Measurements from ENCODE around the gene KPNB1. TPM values are rescaled to one million over a fixed set of nuclear protein-coding genes. Genes with fewer than 3 reads are reported as not detected.

KPNB1 gene
- polyA plus RNA-seq, 3 donors = 5.8 to 83.3 (median 13.2) TPM

DNA sequence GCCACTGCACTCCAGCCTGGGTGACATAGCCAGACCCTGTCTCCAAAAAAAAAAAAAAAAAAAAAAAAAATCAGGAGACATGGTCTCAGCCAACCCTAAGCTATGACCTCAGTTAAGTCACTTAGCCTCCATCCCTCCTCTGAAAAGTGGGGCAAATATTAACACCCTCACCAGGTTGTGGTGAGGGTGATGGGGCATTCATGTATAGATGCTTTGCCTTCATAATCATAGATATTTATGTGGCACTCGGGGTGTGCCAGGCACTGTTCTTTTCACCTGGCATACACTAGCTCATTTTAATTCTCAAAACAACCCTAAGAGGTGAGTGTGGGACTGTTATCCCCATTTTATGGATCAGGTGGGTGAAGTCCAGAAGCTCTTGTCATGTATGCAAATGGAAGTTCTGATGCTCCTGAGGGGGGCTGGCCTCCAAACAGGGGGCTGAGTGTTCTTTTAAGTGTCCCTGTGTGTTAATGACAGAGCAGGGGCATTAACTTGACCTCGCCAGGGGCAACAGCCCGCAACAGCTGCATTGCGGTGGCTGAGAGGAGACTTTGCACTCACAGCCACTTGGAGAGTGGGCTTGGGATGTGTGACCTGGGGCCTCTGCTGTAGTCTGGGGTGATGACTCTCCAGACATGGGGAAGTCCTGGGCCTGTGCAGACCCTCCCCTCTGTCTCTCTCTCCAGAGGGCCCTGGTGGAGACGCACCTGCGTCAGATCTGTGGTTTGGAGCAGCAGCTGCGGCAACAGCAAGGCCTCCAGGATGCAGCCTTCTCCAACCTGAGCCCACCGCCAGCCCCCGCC, 48.4 kb downstream of the KPNB1 start:
- peaks cover 3% of the 10 kb centered on the region for H4K20me1 ChIP-seq (ENCODE audit: insufficient read depth, low read length)
- no peak overlapping the region for H2AFZ ChIP-seq (ENCODE audit: insufficient read depth, low read depth, low read length, poor library complexity, severe bottlenecking)
- peaks cover 0 to 3% (median 0%) of the 10 kb centered on the region in 7 donors for H3K9me3 Mint-ChIP-seq
- H3K9ac ChIP-seq (ENCODE audit: insufficient read depth, low read length, poor library complexity, severe bottlenecking) = no peak overlapping the region
- H3K79me2 ChIP-seq (ENCODE audit: insufficient read depth, low read length) = no peaks in the 10 kb centered on the region
- peaks cover 3 to 4% of the 10 kb centered on the region in 2 donors for H3K27me3 ChIP-seq (ENCODE audit: control insufficient read depth in 2 of 2, insufficient read depth in 2 of 2, low read length in 2 of 2)
- H3K4me1 Mint-ChIP-seq = peaks cover 22% of the 10 kb centered on the region
- no peaks in the 10 kb centered on the region for H3K9me3 ChIP-seq (replicated peaks in 1 of 2; ENCODE audit: control insufficient read depth in 1 of 2, insufficient read depth in 1 of 2, low read length in 2 of 2)
- intact Hi-C loops (cut with micrococcal nuclease) = no loop called here
- no peak overlapping the region for H3K4me2 ChIP-seq (replicated peaks; ENCODE audit: extremely low read depth, low read length, poor library complexity, severe bottlenecking)
- peaks cover 16 to 23% (median 16%) of the 10 kb centered on the region in 3 donors for H3K27me3 Mint-ChIP-seq (ENCODE audit: low read depth in 3 of 3)
- H3K27ac ChIP-seq (ENCODE audit: low read depth in 1 of 2, low read length in 2 of 2) = no peak overlapping the region
- no peak overlapping the region for H3K27ac Mint-ChIP-seq
- peaks cover 29 to 34% of the 10 kb centered on the region in 2 donors for H3K4me1 ChIP-seq (ENCODE audit: control insufficient read depth in 1 of 2, insufficient read depth in 2 of 2, low read length in 2 of 2)
- no peak for DNase-seq
- H3K36me3 Mint-ChIP-seq = peaks cover 3 to 4% of the 10 kb centered on the region in 2 donors
- WGBS (ENCODE audit: insufficient coverage) = 61% methylated on average over 5 of the region's 9 CpGs
- no peak overlapping the region for H3K4me3 Mint-ChIP-seq
- H3K36me3 ChIP-seq (replicated peaks in 1 of 2; ENCODE audit: control insufficient read depth in 1 of 2, insufficient read depth in 2 of 2, low read length in 2 of 2) = no peaks in the 10 kb centered on the region
- no peak overlapping the region for H3K4me3 ChIP-seq (replicated peaks in 1 of 3; ENCODE audit: low read depth in 2 of 3, low read length in 3 of 3)
- TF ChIP-seq, protein P1, sequence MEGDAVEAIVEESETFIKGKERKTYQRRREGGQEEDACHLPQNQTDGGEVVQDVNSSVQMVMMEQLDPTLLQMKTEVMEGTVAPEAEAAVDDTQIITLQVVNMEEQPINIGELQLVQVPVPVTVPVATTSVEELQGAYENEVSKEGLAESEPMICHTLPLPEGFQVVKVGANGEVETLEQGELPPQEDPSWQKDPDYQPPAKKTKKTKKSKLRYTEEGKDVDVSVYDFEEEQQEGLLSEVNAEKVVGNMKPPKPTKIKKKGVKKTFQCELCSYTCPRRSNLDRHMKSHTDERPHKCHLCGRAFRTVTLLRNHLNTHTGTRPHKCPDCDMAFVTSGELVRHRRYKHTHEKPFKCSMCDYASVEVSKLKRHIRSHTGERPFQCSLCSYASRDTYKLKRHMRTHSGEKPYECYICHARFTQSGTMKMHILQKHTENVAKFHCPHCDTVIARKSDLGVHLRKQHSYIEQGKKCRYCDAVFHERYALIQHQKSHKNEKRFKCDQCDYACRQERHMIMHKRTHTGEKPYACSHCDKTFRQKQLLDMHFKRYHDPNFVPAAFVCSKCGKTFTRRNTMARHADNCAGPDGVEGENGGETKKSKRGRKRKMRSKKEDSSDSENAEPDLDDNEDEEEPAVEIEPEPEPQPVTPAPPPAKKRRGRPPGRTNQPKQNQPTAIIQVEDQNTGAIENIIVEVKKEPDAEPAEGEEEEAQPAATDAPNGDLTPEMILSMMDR (IDR thresholded peaks at IDR 0.05) = no peak

- Histone ChIP-seq H4K20me1 (ENCODE audit: insufficient read depth, low read length) (peaks cover 3% of the 10 kb centered on the region), H3K27ac (ENCODE audit: low read depth in 1 of 2, low read length in 2 of 2) (no peak overlapping the region), H3K36me3 (replicated peaks in 1 of 2; ENCODE audit: control insufficient read depth in 1 of 2, insufficient read depth in 2 of 2, low read length in 2 of 2) (no peaks in the 10 kb centered on the region), H3K9me3 (replicated peaks in 1 of 2; ENCODE audit: control insufficient read depth in 1 of 2, insufficient read depth in 1 of 2, low read length in 2 of 2) (no peaks in the 10 kb centered on the region), H3K4me3 (replicated peaks in 1 of 3; ENCODE audit: low read depth in 2 of 3, low read length in 3 of 3) (no peak overlapping the region), H3K79me2 (ENCODE audit: insufficient read depth, low read length) (no peaks in the 10 kb centered on the region), H3K27me3 (ENCODE audit: control insufficient read depth in 2 of 2, insufficient read depth in 2 of 2, low read length in 2 of 2) (no peaks in the 10 kb centered on the region), H3K4me2 (replicated peaks; ENCODE audit: extremely low read depth, low read length, poor library complexity, severe bottlenecking) (no peak overlapping the region), H3K9ac (ENCODE audit: insufficient read depth, low read length, poor library complexity, severe bottlenecking) (no peak overlapping the region), H2AFZ (ENCODE audit: insufficient read depth, low read depth, low read length, poor library complexity, severe bottlenecking) (no peak overlapping the region), H3K4me1 (ENCODE audit: control insufficient read depth in 1 of 2, insufficient read depth in 2 of 2, low read length in 2 of 2) (peaks cover 33 to 36% of the 10 kb centered on the region in 2 donors)
- intact Hi-C loops (cut with micrococcal nuclease) = no loop called here
- DNase-seq = peak; percentile 39 to 55 (median 39)
- Mint-ChIP-seq H3K36me3 (no peaks in the 10 kb centered on the region), H3K4me1 (peaks cover 25% of the 10 kb centered on the region), H3K27me3 (ENCODE audit: low read depth in 3 of 3) (peaks cover 13 to 19% (median 14%) of the 10 kb centered on the region in 3 donors), H3K9me3 (peaks cover 0 to 3% (median 0%) of the 10 kb centered on the region in 7 donors), H3K27ac (no peak overlapping the region), H3K4me3 (no peak overlapping the region)
- TF ChIP-seq, protein P1 (IDR thresholded peaks at IDR 0.05) = peak; percentile 99
- WGBS (ENCODE audit: insufficient coverage) = 60% methylated on average over 17 of the region's 25 CpGs
Observed at GRCh38 chr17:47698749-47699535, 49.2 kb downstream of the KPNB1 start.

Data from CD14-positive monocyte (primary cell).